Neutrophil (primary cell): Measurements from ENCODE around the gene COL15A1.

ENCODE experiments used
- H3K27ac ChIP-seq: fragments of 200-600 bp; sonication (generic); 2 replicates; pipeline ENCODE4 v1.5.1; 2016; ENCODE audit warnings: mild to moderate bottlenecking, moderate library complexity
- H3K27me3 ChIP-seq: fragments of 200-600 bp; sonication (generic); 2 replicates; pipeline ENCODE4 v1.6.0; 2016; ENCODE audit warnings: mild to moderate bottlenecking
- H3K36me3 ChIP-seq: fragments of 200-600 bp; sonication (generic); 2 replicates; pipeline ENCODE4 v1.5.1; 2017
- H3K4me1 ChIP-seq, 2 experiments: fragments of 200-600 bp in 1 of 2; sonication (generic) in 1 of 2; 1 replicate in 1 of 2; 2 replicates in 1 of 2; pipeline versions ENCODE4 v1.5.1 to v1.6.1; 2013 to 2016; ENCODE audit warnings: low read depth in 1 of 2, low read length in 1 of 2, mild to moderate bottlenecking in 1 of 2, moderate library complexity in 1 of 2; ENCODE audit not compliant: control insufficient read depth in 1 of 2, insufficient read depth in 1 of 2
- H3K4me3 ChIP-seq, 2 experiments: fragments of 200-600 bp in 1 of 2; sonication (generic) in 1 of 2; 1 replicate in 1 of 2; 2 replicates in 1 of 2; pipeline ENCODE4 v1.5.1; 2013 to 2016; ENCODE audit warnings: low read depth in 1 of 2, low read length in 1 of 2, mild to moderate bottlenecking in 1 of 2, moderate library complexity in 1 of 2
- H3K9me3 ChIP-seq: fragments of 200-600 bp; sonication (generic); 2 replicates; pipeline ENCODE4 v1.5.1; 2016
- TF ChIP-seq, protein P1 (sequence below): fragments of 200-600 bp; sonication (generic); IDR thresholded peaks from 2 replicates; pipeline ENCODE4 v1.5.1; 2016; ENCODE audit warnings: antibody characterized with exemption

COL15A1 gene

GRCh38 chr9:99038484-99038820 lies 94.7 kb downstream of the COL15A1 start:
- Histone ChIP-seq H3K4me1 (peaks cover 11% of the 10 kb centered on the region in 2 experiments), H3K9me3 (no peaks in the 10 kb centered on the region), H3K36me3 (no peaks in the 10 kb centered on the region), H3K4me3 (no peak overlapping the region), H3K27me3 (peaks cover 93% of the 10 kb centered on the region), H3K27ac (no peak overlapping the region)
- TF ChIP-seq, protein P1, sequence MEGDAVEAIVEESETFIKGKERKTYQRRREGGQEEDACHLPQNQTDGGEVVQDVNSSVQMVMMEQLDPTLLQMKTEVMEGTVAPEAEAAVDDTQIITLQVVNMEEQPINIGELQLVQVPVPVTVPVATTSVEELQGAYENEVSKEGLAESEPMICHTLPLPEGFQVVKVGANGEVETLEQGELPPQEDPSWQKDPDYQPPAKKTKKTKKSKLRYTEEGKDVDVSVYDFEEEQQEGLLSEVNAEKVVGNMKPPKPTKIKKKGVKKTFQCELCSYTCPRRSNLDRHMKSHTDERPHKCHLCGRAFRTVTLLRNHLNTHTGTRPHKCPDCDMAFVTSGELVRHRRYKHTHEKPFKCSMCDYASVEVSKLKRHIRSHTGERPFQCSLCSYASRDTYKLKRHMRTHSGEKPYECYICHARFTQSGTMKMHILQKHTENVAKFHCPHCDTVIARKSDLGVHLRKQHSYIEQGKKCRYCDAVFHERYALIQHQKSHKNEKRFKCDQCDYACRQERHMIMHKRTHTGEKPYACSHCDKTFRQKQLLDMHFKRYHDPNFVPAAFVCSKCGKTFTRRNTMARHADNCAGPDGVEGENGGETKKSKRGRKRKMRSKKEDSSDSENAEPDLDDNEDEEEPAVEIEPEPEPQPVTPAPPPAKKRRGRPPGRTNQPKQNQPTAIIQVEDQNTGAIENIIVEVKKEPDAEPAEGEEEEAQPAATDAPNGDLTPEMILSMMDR, result no peak

DNA sequence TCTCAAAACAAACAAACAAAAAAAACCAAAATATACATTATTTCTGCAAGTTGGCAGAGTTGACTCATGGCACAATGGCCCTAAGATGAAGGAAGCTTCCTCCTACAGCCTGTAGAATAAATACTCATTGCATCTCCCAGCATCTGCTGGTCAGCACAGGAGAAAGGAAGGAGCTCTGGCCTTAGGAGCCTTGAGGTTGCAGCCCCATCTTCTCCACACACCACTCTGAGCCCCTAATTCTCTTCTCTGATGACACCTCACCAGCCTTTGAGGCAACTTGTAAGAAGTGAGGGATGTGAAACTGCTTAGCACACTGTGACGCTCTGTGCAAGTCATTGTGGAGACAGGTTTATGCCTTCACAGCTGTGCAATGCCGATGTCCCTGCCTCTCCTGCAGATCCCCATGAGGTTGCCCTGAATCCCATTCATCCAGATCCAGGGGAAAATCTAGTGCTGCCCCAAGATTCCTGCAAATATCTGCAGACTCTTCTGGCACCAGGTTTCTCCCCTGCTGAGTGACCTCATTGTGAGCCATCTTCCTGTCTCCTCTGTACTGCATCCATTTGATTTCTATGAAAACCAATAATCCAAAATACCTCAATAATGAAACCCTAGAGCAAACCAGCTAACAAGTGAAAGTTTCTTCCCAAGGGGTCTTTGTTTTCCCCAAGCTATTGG lies 95.9 kb downstream of the COL15A1 start:
- Histone ChIP-seq H3K27ac (no peak overlapping the region), H3K9me3 (no peaks in the 10 kb centered on the region), H3K27me3 (peaks cover 93% of the 10 kb centered on the region), H3K4me1 (peaks cover 11% of the 10 kb centered on the region in 2 experiments), H3K36me3 (no peaks in the 10 kb centered on the region), H3K4me3 (no peak overlapping the region)
- TF ChIP-seq, protein P1, result no peak

- no peaks in the 10 kb centered on the region for H3K9me3 ChIP-seq
- peaks cover 93% of the 10 kb centered on the region for H3K27me3 ChIP-seq
- peaks cover 11% of the 10 kb centered on the region in 2 experiments for H3K4me1 ChIP-seq
- TF ChIP-seq, protein P1, result no peak
- no peak overlapping the region for H3K27ac ChIP-seq
- no peak overlapping the region for H3K4me3 ChIP-seq
- no peaks in the 10 kb centered on the region for H3K36me3 ChIP-seq
Observed at GRCh38 chr9:99040251-99040900, 96.7 kb downstream of the COL15A1 start.

- Histone ChIP-seq H3K4me1 (peaks cover 11% of the 10 kb centered on the region in 2 experiments), H3K36me3 (no peaks in the 10 kb centered on the region), H3K27ac (no peak overlapping the region), H3K9me3 (no peaks in the 10 kb centered on the region), H3K4me3 (peak overlapping the region in 1 of 2 experiments; percentile 13), H3K27me3 (peaks cover 93% of the 10 kb centered on the region)
- TF ChIP-seq, protein P1, result no peak
Observed at GRCh38 chr9:99040911-99041582, 97.3 kb downstream of the COL15A1 start.

- TF ChIP-seq, protein P1, result no peak
- H3K4me3 ChIP-seq, result peak overlapping the region in 1 of 2 experiments; percentile 13
- peaks cover 11% of the 10 kb centered on the region in 2 experiments for H3K4me1 ChIP-seq
- no peaks in the 10 kb centered on the region for H3K36me3 ChIP-seq
- no peaks in the 10 kb centered on the region for H3K9me3 ChIP-seq
- no peak overlapping the region for H3K27ac ChIP-seq
- H3K27me3 ChIP-seq, result peaks cover 93% of the 10 kb centered on the region
Observed at GRCh38 chr9:99041618-99042017, 97.9 kb downstream of the COL15A1 start.
